ENCODE data around the gene PAXX.

PAXX gene

DNA sequence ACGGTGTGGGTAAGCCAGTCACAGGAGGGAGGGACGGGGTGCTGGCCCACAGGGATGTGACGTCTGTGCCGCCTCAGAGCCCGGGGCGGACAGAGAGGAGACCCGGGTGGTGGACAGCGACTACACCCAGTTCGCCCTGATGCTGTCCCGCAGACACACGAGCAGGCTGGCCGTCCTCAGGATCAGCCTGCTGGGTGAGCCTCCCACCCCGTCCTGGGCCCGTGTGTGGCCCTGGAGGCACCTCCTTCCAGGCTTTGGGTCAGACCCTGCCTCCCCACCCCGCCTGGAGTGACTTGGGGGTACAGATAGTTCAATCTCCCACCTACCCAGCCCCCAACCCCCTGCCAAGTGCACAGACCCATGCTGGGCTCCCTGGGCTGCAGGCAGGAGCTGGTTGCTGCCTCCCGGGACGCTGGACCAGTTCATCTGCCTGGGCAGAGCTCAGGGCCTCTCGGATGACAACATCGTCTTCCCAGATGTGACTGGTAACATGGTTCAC is 38.4 kb upstream of the PAXX start:
- no peaks in the 10 kb centered on the region for H3K36me3 ChIP-seq (ENCODE audit: insufficient read depth, low read length)
- no peak overlapping the region for H3K4me3 ChIP-seq (ENCODE audit: low read depth, low read length, poor library complexity, severe bottlenecking)
- H3K27me3 ChIP-seq (ENCODE audit: insufficient read depth, low read length), result peaks cover 19% of the 10 kb centered on the region; the same call in 1 of the 2 replicates
- TF ChIP-seq EZH2 (IDR thresholded peaks at IDR 0.05; ENCODE audit: borderline replicate concordance, low read length), result no peak
- TF ChIP-seq, protein P1, sequence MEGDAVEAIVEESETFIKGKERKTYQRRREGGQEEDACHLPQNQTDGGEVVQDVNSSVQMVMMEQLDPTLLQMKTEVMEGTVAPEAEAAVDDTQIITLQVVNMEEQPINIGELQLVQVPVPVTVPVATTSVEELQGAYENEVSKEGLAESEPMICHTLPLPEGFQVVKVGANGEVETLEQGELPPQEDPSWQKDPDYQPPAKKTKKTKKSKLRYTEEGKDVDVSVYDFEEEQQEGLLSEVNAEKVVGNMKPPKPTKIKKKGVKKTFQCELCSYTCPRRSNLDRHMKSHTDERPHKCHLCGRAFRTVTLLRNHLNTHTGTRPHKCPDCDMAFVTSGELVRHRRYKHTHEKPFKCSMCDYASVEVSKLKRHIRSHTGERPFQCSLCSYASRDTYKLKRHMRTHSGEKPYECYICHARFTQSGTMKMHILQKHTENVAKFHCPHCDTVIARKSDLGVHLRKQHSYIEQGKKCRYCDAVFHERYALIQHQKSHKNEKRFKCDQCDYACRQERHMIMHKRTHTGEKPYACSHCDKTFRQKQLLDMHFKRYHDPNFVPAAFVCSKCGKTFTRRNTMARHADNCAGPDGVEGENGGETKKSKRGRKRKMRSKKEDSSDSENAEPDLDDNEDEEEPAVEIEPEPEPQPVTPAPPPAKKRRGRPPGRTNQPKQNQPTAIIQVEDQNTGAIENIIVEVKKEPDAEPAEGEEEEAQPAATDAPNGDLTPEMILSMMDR (IDR thresholded peaks at IDR 0.05; ENCODE audit: low read length), result no peak
- no peak overlapping the region for H3K9ac ChIP-seq (ENCODE audit: low read length)
- no peak overlapping the region for H2AFZ ChIP-seq (ENCODE audit: low read length)
- no peaks in the 10 kb centered on the region for H3K9me2 ChIP-seq (ENCODE audit: low read depth, low read length)
- no peaks in the 10 kb centered on the region for H3K9me3 ChIP-seq (ENCODE audit: low read length)
- peaks cover 12% of the 10 kb centered on the region for H3K4me1 ChIP-seq (ENCODE audit: insufficient read depth, low read length, severe bottlenecking)
- H3K79me2 ChIP-seq (ENCODE audit: insufficient read depth, low read length), result no peaks in the 10 kb centered on the region
- H3K27ac ChIP-seq (ENCODE audit: low read depth, low read length, poor library complexity, severe bottlenecking), result no peak overlapping the region
- no peaks in the 10 kb centered on the region for H4K20me1 ChIP-seq (ENCODE audit: insufficient read depth, low read length)
- H3F3A ChIP-seq (ENCODE audit: insufficient read depth, low read length), result no peaks in the 10 kb centered on the region
- no peak overlapping the region for H3K4me2 ChIP-seq (ENCODE audit: low read length)

DNA sequence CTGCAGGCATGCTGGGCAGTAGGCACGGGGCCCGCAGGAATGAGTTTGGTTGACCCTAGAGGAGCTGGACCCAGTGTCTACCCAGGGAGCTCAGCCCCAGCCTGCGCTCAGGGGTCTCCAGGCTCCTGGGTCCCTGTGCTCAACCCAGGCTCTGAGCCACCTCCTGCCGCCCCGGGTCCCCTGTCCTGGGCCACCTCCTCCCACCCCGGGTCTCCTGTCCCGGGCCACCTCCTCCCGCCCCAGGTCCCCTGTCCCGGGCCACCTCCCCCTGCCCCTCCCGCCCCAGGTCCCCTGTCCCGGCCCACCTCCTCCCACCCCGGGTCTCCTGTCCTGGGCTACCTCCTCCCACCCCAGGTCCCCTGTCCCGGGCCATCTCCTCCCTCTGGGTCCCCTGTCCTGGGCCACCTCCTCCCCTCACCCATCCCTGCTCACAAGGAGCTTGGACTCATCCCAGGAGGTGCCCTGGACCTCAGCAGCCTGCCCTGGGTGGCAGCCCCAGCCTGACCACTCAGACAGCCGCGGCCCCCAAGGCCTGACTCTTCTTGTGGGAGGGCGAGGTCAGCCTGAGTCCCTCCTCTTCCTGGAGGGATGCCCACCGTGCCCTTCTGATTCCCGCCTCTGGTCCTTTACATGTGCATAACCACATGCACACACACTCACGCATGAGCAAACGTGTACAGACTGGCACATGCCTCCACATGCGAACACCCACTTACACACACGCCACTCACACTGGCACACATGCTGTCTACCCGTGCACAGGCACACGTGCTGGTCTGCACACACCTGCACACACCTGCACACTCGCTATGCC is 37.7 kb upstream of the PAXX start:
- Histone ChIP-seq H3K9me3 (ENCODE audit: low read length) (no peaks in the 10 kb centered on the region), H3K27me3 (ENCODE audit: insufficient read depth, low read length) (peaks cover 20% of the 10 kb centered on the region; the same call in 1 of the 2 replicates), H3K79me2 (ENCODE audit: insufficient read depth, low read length) (no peaks in the 10 kb centered on the region), H3K4me3 (ENCODE audit: low read depth, low read length, poor library complexity, severe bottlenecking) (no peak overlapping the region), H3K9ac (ENCODE audit: low read length) (no peak overlapping the region), H3K4me2 (ENCODE audit: low read length) (no peak overlapping the region), H3K27ac (ENCODE audit: low read depth, low read length, poor library complexity, severe bottlenecking) (no peak overlapping the region), H3K9me2 (ENCODE audit: low read depth, low read length) (no peaks in the 10 kb centered on the region), H3F3A (ENCODE audit: insufficient read depth, low read length) (no peaks in the 10 kb centered on the region), H4K20me1 (ENCODE audit: insufficient read depth, low read length) (no peaks in the 10 kb centered on the region), H3K4me1 (ENCODE audit: insufficient read depth, low read length, severe bottlenecking) (peaks cover 8% of the 10 kb centered on the region), H2AFZ (ENCODE audit: low read length) (no peak overlapping the region), H3K36me3 (ENCODE audit: insufficient read depth, low read length) (no peaks in the 10 kb centered on the region)
- TF ChIP-seq, protein P1 (IDR thresholded peaks at IDR 0.05; ENCODE audit: low read length), result no peak
- no peak for TF ChIP-seq EZH2 (IDR thresholded peaks at IDR 0.05; ENCODE audit: borderline replicate concordance, low read length)

DNA sequence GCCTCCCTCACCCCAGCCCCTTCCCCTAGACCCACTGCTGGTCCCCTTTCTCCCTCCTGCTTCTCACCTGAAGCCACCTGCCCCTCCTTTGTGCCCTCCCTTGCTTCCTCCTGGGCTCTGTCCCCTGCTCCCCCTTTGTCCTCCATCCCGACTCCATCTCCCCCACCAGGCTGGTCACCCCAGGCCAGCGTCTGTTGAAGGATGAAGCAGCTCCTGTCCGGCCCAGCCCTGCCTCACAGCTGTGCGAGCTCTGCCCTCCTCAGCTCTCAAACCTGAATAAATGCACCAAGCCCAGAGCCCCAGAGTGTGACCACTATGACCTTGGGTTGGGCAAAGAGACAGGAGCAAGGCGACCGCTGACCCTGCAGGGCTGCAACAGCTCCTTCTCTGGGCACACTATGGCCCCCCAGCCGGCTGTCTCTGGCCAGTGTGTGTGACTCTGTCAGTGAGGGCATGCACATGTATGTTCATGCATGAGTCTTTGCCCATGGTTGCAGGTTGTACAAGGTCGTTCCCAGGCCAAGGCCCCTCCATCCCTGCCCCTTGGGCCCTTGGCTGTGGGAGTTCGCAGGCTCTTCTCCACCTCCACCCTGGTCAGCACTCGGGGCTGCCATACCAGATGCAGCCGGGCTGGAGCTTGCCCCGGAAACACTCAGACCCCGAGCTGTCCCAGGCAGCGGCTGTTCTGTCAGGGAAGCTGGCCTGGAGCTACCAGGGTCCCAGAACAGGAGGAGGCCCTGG is 36.9 kb upstream of the PAXX start:
- Histone ChIP-seq H3K4me2 (ENCODE audit: low read length) (no peak overlapping the region), H3K4me1 (ENCODE audit: insufficient read depth, low read length, severe bottlenecking) (peaks cover 4% of the 10 kb centered on the region), H3K79me2 (ENCODE audit: insufficient read depth, low read length) (no peaks in the 10 kb centered on the region), H3K9me3 (ENCODE audit: low read length) (no peaks in the 10 kb centered on the region), H3F3A (ENCODE audit: insufficient read depth, low read length) (no peaks in the 10 kb centered on the region), H4K20me1 (ENCODE audit: insufficient read depth, low read length) (no peaks in the 10 kb centered on the region), H3K27me3 (ENCODE audit: insufficient read depth, low read length) (peaks cover 25% of the 10 kb centered on the region; the same call in 1 of the 2 replicates), H3K9me2 (ENCODE audit: low read depth, low read length) (no peaks in the 10 kb centered on the region), H3K36me3 (ENCODE audit: insufficient read depth, low read length) (no peaks in the 10 kb centered on the region), H2AFZ (ENCODE audit: low read length) (no peak overlapping the region), H3K9ac (ENCODE audit: low read length) (no peak overlapping the region), H3K4me3 (ENCODE audit: low read depth, low read length, poor library complexity, severe bottlenecking) (no peak overlapping the region), H3K27ac (ENCODE audit: low read depth, low read length, poor library complexity, severe bottlenecking) (no peak overlapping the region)
- no peak for TF ChIP-seq EZH2 (IDR thresholded peaks at IDR 0.05; ENCODE audit: borderline replicate concordance, low read length)
- TF ChIP-seq, protein P1 (IDR thresholded peaks at IDR 0.05; ENCODE audit: low read length), result no peak

Data from OCI-LY1 (cell line).